ENCODE data around the gene LRRC27.
"Not testable (repeated sequence)": the region's sequence is repeated elsewhere in the genome, so short reads cannot be mapped to it uniquely, and the experiment has no call there.

LRRC27 gene

GRCh38 chr10:132337854-132338253 lies 5.9 kb downstream of the LRRC27 start:
- not testable (repeated sequence) for DNase-seq (ENCODE audit: low read depth)

DNA sequence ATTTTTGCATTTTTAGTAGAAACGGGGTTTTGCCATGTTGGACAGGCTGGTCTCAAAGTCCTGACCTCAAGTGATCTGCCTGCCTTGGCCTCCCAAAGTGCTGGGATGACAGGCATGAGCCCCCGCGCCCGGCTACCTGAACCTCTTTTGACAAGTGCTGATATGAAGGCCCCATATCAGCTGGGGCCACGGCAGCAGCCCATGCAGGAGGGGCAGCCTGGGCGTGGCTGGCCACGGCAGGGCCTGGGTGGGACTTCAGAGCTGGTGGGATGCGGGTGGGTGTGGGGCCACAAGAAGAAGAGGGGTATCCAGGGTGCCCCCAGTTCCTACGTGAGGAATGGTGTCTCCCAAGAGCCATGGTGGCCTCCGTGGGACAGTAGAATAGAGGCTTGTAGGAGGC lies 6.9 kb downstream of the LRRC27 start:
- no peak for DNase-seq (ENCODE audit: low read depth)

GRCh38 chr10:132339276-132339675 lies 7.3 kb downstream of the LRRC27 start:
- no peak for DNase-seq (ENCODE audit: low read depth)

DNA sequence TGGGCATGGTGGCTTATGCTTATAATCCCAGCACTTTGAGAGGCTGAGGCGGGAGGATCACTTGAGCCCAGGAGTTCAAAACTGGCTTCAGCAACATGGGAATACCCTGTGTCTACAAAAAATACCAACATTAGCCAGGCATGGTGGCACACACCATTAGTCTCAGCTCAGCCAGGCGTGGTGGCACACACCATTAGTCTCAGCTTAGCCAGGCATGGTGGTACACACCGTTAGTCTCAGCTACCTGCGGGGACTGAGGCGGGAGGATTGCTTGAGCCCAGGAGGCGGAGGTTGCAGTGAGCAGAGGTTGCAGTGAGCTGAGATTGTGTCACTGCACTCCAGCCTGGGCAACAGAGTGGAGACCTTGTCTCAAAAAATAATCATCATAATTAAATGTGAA lies 9.0 kb downstream of the LRRC27 start:
- DNase-seq (ENCODE audit: low read depth), result no peak

GRCh38 chr10:132341781-132342180 lies 9.8 kb downstream of the LRRC27 start:
- no peak for DNase-seq (ENCODE audit: low read depth)

DNA sequence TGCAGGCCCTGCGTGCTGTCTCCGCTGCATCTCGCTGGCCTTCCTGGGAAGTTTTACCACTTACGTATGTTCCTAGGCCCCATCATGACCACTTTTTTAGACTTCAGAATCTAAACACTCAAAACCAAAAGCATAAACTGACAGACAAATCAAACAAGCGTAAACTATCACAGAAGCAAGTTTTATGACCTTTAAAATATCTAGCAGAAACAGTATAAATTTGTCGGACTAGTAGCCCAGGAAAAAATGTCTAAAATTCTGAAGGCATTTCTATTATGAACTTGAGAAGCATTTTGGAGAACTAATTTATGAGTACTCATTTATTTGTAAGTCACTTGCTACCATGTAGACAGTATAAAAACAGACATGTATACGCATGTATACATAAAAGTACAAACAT lies 10.6 kb downstream of the LRRC27 start:
- DNase-seq (ENCODE audit: low read depth), result no peak

DNA sequence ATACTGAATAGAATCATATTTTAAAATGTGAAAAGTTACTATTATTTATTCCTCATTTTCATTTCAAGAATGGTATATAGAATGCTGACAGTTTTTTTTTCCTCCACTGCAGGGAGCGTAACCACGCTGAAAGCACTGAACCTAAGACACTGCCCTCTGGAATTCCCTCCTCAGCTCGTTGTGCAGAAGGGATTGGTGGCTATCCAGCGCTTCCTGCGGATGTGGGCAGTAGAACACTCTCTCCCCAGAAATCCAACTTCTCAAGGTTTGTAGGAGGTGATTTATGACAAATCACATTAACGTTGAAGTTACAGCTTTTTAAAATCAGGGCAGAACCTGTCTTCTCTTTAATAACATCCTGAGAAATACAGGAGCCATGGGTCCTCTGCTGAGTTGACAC lies 12.4 kb downstream of the LRRC27 start:
- no peak for DNase-seq (ENCODE audit: low read depth)

GRCh38 chr10:132345345-132345744 lies 13.4 kb downstream of the LRRC27 start:
- no peak for DNase-seq (ENCODE audit: low read depth)

GRCh38 chr10:132346806-132347205 lies 14.8 kb downstream of the LRRC27 start:
- no peak for DNase-seq (ENCODE audit: low read depth)

- DNase-seq (ENCODE audit: low read depth), result no peak
These were observed 15.4 kb downstream of the LRRC27 start for GRCh38 chr10:132347211-132347930.

- DNase-seq (ENCODE audit: low read depth), result no peak
These were observed 15.9 kb downstream of the LRRC27 start for GRCh38 chr10:132347931-132348267.

DNA sequence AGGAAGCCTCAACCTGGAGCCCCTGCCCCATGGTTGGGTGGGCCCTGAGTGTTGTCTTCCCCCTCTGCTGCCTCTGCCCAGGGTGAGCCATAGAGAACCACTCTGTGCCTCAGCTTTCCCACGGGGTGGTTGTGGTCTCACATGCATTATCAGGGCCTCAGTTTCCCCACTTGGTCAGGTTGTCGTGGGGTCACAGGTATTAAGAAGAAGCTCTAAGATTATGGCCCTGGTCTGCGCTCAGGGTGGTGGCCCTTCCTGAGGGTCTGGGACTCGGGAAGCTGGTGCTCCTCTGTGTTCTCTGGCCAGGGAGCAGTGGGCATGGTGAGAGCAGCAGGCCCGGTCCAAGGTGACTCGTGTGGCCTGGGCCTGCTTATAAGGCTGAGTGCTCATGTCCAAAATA lies 17.8 kb downstream of the LRRC27 start:
- DNase-seq (ENCODE audit: low read depth), result no peak

DNA sequence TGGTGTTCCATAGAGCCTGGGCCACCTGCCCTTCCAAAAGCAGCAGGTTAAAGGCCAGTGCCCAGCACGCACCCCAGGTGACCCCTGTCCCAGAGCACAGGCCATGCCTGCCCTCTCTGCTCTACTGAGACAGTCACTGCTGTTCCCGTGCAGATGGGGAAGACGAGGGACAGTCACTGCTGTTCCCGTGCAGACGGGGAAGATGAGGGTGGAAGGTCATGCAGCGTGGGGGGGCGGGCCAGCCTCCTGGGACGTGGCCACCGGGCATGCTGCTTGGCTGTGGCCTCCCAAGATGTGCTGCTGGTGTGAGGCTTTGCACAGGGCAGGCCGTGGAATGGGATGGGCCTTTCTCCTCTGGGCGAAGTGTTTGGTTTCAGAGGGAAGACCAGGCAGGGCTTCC lies 18.4 kb downstream of the LRRC27 start:
- no peak for DNase-seq (ENCODE audit: low read depth)

GRCh38 chr10:132350946-132351345 lies 19.0 kb downstream of the LRRC27 start:
- no peak for DNase-seq (ENCODE audit: low read depth)

DNA sequence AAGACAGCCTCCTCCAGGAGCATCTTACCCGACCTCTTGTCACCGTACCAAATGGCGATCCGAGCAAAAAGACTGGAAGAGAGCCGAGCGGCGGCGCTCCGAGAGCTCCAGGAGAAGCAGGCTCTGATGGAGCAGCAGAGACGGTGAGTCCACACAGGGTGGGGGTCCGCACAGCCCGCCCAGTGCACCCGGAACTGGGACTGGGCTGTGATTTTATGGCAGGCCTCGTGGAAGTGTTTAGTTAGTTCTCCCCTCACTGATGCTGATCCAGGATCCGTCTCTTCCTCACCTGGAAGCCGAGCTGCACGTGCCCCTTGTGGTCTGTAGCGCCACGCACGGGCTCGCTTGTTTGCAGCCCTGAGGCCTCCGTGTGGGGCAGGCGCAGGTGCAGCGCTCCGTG lies 19.6 kb downstream of the LRRC27 start:
- no peak for DNase-seq (ENCODE audit: low read depth)

DNA sequence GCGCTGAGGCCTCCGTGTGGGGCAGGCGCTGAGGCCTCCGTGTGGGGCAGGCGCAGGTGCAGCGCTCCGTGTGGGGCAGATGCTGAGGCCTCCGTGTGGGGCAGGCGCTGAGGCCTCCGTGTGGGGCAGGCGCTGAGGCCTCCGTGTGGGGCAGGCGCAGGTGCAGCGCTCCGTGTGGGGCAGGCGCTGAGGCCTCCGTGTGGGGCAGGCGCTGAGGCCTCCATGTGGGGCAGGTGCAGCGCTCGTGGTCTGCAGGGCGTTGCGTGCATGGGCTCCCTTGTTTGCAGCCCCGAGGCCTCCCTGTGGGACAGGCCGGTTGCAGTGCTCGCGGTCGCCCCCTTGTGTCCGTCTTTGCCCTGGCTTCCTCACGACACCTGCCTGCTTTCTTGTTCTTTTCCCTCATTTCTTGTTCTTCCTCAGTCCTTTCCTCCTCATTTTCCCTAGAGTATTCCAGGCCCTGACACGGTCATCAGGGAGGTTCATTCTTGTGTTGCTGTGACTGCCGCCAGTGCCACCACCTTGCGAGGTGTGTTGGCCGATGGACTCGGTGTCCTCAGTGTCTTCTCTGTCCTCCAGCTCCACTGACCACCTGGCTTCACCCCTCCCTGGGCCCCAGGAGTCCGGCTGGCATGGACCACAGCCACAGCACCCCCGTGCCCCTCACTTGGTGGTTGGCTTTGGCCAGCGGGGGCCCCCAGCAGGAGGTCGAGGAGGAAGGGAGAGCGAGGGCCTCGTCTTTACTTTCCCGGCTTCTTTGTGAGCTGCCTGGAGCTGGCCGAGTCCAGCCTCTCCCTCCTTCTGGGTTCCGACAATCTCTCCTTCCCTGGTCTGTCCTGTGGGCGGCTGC lies 20.7 kb downstream of the LRRC27 start:
- DNase-seq (ENCODE audit: low read depth), result peak; percentile 33

GRCh38 chr10:132353456-132354355 lies 21.7 kb downstream of the LRRC27 start:
- no peak for DNase-seq (ENCODE audit: low read depth)

GRCh38 chr10:132354356-132355094 lies 22.5 kb downstream of the LRRC27 start:
- no peak for DNase-seq (ENCODE audit: low read depth)

GRCh38 chr10:132355297-132355696 lies 23.3 kb downstream of the LRRC27 start:
- no peak for DNase-seq (ENCODE audit: low read depth)

DNA sequence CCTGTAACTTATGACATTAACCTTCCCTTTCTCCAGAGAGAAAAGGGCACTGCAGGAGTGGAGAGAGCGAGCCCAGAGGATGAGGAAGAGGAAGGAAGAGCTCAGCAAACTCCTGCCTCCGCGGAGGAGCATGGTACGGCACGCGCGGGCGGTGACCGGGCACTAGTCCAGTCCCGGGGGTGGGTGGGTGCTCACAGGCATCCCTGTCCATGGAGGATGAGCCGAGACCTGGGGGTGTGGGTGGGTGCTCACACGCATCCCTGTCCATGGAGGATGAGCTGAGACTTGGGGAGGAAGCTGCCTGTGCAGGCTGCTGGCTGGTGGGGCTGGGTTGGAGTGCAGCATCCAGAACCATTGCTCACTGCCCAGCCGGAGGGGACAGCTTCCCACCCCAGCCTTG lies 23.8 kb downstream of the LRRC27 start:
- no peak for DNase-seq (ENCODE audit: low read depth)

DNA sequence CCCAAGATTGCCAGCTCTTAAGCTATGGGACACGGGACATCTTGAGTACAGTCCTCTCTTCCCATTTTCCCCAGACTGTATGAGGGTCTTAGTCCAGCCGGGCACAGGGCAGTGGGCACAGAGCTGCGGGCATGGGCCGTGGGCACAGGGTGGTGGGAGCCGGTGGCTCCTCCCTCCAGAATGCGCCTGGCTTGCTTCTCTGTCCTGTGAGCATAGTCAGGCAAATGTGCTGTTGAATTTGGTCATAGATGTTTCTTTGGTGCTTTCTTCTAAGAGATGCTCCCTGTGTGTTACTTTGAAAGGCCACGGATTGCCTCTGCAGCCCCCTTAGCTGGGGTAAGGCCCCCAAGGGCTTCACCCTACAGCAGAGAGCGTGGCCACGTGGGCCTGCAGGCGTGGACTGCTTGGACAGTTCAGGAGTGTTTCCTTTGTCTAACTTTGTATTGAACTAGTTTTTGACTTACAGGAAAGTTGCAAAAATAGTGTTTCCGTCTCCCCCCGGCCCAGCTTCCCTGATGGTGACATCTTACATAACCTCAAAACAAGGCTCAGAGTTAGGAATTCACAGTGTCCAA lies 24.7 kb downstream of the LRRC27 start:
- no peak for DNase-seq (ENCODE audit: low read depth)
